SK-N-SH treated with all-trans-retinoic acid at 6 μM for 48 hours (cell line): ENCODE data around the gene FXYD4.

Experiments used
- ARNTL ChIP-seq: fragments of 450-650 bp; formaldehyde crosslinking; IDR thresholded peaks from 2 replicates; pipeline ENCODE4 v1.5.0; 2020; ENCODE audit warnings: low read depth, mild to moderate bottlenecking, moderate library complexity, borderline replicate concordance
- BACH2 ChIP-seq: fragments of 250-450 bp; sonication (Bioruptor Pico); IDR thresholded peaks from 2 replicates; pipeline ENCODE4 v1.9.0; 2021; ENCODE audit warnings: mild to moderate bottlenecking, borderline replicate concordance
- CSDC2 ChIP-seq: fragments of 250-450 bp; sonication (Bioruptor Pico); IDR thresholded peaks from 2 replicates; pipeline ENCODE4 v1.5.0; 2020; ENCODE audit warnings: mild to moderate bottlenecking, moderate library complexity
- ESRRG ChIP-seq: fragments of 250-450 bp; sonication (Bioruptor Pico); IDR thresholded peaks from 2 replicates; pipeline ENCODE4 v1.6.1; 2021; ENCODE audit warnings: mild to moderate bottlenecking
- TCF4 ChIP-seq: fragments of 250-450 bp; sonication (Bioruptor Pico); IDR thresholded peaks from 2 replicates; pipeline ENCODE4 v1.8.0; 2021; ENCODE audit warnings: mild to moderate bottlenecking, moderate library complexity, borderline replicate concordance
- TOX ChIP-seq: fragments of 250-450 bp; sonication (Bioruptor Pico); IDR thresholded peaks from 2 replicates; pipeline ENCODE4 v1.8.0; 2021; ENCODE audit warnings: mild to moderate bottlenecking, moderate library complexity, borderline replicate concordance
- ZFP3 ChIP-seq: fragments of 250-450 bp; sonication (Bioruptor Pico); IDR thresholded peaks from 2 replicates; pipeline ENCODE4 v1.5.0; 2020; ENCODE audit warnings: mild to moderate bottlenecking, moderate library complexity
- ZFP30 ChIP-seq: fragments of 450-650 bp; formaldehyde crosslinking; IDR thresholded peaks from 2 replicates; pipeline ENCODE4 v1.5.0; 2022; ENCODE audit warnings: mild to moderate bottlenecking, moderate library complexity
- ZNF565 ChIP-seq: fragments of 450-650 bp; formaldehyde crosslinking; conservative IDR thresholded peaks from 2 replicates; pipeline ENCODE4 v1.5.0; 2020; ENCODE audit warnings: low read depth, mild to moderate bottlenecking, moderate library complexity
- TF ChIP-seq, protein P1 (sequence below): fragments of 250-450 bp; sonication (Bioruptor Pico); IDR thresholded peaks from 2 replicates; pipeline ENCODE4 v1.8.0; 2021; ENCODE audit warnings: low read depth, mild to moderate bottlenecking, moderate library complexity, borderline replicate concordance
- TF ChIP-seq, protein P2 (sequence below): fragments of 250-450 bp; sonication (Bioruptor Pico); IDR thresholded peaks from 2 replicates; pipeline ENCODE4 v1.8.0; 2020; ENCODE audit warnings: mild to moderate bottlenecking, moderate library complexity, borderline replicate concordance

DNA sequence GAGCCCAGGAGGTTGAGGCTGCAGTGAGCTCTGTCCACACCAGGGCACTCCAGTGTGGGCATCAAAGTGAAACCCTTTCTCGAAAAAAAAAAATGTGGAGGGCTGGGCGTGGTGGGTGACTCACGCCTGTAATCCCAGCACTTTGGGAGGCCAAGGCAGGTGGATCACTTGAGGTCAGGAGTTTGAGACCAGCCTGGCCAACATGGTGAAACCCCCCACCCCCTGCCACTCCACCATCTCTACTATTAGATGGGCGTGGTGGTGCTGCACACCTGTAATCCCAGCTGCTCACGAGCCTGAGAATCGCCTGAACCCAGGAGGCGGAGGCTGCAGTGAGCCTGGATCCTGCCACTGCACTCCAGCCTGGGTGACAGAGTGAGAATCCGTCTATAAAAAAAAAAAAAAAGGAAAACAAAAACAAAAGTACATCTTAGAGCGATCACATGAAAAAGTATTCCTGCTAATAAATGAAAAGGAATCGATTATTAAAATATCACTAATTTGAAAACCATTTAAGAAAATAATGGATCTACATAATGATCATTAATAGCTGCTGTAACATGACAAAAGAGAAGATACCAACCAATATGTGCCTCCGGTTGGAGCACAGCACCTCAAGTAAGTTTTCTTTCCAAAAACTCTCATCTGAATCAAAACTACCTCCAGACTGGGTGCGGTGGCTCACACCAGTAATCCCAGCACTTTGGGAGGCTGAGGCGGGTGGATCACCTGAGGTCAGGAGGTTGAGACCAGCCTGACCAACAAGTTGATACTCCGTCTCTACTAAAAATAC, 32.7 kb downstream of the FXYD4 start:
- TF ChIP-seq ARNTL (CRISPR knock-in tag) (no peak), ESRRG (CRISPR knock-in tag) (no peak), TOX (no peak), CSDC2 (CRISPR knock-in tag) (no peak), TCF4 (CRISPR knock-in tag) (no peak), ZNF565 (CRISPR knock-in tag) (no peak), ZFP30 (CRISPR knock-in tag) (no peak), ZFP3 (no peak), BACH2 (CRISPR knock-in tag) (no peak)
- TF ChIP-seq, protein P1, sequence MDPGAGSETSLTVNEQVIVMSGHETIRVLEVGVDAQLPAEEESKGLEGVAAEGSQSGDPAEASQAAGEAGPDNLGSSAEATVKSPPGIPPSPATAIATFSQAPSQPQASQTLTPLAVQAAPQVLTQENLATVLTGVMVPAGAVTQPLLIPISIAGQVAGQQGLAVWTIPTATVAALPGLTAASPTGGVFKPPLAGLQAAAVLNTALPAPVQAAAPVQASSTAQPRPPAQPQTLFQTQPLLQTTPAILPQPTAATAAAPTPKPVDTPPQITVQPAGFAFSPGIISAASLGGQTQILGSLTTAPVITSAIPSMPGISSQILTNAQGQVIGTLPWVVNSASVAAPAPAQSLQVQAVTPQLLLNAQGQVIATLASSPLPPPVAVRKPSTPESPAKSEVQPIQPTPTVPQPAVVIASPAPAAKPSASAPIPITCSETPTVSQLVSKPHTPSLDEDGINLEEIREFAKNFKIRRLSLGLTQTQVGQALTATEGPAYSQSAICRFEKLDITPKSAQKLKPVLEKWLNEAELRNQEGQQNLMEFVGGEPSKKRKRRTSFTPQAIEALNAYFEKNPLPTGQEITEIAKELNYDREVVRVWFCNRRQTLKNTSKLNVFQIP (CRISPR knock-in tag): no peak
- TF ChIP-seq, protein P2, sequence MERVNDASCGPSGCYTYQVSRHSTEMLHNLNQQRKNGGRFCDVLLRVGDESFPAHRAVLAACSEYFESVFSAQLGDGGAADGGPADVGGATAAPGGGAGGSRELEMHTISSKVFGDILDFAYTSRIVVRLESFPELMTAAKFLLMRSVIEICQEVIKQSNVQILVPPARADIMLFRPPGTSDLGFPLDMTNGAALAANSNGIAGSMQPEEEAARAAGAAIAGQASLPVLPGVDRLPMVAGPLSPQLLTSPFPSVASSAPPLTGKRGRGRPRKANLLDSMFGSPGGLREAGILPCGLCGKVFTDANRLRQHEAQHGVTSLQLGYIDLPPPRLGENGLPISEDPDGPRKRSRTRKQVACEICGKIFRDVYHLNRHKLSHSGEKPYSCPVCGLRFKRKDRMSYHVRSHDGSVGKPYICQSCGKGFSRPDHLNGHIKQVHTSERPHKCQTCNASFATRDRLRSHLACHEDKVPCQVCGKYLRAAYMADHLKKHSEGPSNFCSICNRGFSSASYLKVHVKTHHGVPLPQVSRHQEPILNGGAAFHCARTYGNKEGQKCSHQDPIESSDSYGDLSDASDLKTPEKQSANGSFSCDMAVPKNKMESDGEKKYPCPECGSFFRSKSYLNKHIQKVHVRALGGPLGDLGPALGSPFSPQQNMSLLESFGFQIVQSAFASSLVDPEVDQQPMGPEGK (CRISPR knock-in tag): no peak
